ENCODE measurements around the gene BRD3OS.

BRD3OS gene

DNA sequence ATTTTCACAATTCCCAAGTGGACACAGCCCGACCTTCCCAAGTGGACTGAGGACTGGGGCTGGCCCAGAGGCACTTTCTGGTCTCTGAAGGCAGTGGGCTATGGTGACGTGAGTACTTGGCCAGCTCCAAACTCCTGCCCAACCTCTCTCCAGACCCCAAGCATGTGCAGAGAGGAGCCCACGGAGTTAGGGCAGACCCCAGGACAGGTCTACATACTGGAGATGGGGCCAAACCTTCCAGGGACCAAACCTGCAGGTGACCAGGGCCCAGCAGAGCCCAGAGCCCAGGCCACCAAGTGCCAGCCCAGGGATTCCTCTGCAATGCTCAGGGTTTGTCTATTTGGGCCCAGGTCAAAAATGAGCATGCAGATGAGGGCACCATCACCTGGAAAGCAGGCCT is 27.2 kb downstream of the BRD3OS start:
- DNase-seq (ENCODE audit: low read depth in 2 of 2), result no peak

DNA sequence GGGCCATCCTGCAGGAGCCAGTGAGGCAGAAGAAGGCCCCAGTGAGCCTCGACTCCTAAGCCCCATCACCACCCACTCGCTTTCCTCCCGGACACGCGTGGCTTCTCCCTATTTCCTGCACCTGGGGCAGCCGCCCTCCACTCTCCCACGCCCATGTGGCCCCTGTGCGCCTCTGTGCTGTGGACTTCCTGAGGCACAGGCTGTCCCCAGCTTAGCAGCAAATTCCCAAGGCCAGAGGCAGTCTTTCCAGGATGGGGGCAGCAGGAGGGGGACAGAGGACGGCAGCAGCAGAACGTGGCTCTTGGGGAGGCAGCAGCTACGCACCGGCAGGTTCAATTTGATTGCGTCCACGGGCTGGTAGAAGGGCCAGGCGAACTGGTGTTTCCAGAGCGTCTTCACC is 27.7 kb downstream of the BRD3OS start:
- DNase-seq (ENCODE audit: low read depth in 2 of 2), result no peak

DNA sequence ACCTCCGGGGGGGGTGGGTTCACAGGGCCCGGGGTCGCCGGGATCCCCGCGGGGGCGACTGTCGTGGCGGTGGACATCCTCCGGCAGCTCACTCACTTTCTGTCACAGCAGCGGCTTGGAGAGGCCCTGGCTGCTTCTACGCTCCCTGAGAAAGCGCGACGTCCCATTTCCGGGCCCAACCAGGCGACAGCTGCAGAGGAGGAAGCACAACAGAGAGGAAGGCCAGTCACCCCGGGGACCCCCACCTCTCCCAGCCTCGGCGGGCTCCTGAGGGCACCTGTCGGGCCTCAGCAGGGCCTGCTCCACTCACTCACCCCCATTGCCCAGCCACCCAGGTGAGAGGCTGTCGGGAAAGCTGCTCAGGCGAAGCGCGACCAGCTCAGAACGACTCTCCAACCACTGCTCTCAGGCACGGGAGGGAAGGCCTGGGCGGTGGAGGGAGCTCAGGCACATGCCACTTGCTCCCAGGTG is 28.2 kb downstream of the BRD3OS start:
- DNase-seq (ENCODE audit: low read depth in 2 of 2), result no peak

DNA sequence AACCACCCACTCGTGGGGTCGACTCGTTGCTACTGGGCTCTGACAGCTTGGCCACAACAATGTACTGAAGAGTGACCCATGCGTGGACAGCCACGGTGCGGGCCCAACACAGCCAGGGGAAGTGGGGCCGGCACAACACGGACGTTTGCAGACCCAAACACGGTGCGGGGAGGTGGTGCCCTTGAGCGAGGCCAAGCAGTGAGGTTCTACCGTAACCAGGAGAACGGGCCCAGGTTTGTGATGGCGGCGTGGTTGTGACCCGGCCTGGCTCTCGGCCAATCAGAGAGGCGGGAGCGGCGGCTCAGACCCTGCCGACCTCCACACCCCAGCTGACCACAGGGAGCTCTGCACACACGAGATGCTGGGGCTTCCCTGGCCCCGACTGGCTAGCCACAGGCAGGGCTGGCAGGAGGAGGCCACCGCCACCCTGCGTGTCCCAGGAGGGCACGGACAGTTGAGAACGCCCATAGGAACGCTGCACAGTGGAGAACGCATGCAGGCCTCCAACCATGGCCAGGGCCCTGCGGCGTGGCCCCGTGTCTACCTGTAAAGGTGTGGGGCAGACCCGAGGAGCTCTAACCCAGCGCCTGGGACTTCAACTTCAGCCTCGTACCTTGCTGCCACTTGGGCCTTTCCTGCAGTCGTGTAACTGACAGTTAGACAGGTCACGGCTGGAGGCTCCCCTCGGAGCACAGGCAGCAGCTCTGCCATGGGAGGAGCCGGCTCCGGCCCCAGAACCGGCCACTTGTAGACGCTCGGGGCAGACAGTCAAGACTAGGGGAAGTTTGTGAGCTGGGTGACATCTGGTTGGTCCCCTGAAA is 28.9 kb downstream of the BRD3OS start:
- DNase-seq (ENCODE audit: low read depth in 2 of 2), result no peak

DNA sequence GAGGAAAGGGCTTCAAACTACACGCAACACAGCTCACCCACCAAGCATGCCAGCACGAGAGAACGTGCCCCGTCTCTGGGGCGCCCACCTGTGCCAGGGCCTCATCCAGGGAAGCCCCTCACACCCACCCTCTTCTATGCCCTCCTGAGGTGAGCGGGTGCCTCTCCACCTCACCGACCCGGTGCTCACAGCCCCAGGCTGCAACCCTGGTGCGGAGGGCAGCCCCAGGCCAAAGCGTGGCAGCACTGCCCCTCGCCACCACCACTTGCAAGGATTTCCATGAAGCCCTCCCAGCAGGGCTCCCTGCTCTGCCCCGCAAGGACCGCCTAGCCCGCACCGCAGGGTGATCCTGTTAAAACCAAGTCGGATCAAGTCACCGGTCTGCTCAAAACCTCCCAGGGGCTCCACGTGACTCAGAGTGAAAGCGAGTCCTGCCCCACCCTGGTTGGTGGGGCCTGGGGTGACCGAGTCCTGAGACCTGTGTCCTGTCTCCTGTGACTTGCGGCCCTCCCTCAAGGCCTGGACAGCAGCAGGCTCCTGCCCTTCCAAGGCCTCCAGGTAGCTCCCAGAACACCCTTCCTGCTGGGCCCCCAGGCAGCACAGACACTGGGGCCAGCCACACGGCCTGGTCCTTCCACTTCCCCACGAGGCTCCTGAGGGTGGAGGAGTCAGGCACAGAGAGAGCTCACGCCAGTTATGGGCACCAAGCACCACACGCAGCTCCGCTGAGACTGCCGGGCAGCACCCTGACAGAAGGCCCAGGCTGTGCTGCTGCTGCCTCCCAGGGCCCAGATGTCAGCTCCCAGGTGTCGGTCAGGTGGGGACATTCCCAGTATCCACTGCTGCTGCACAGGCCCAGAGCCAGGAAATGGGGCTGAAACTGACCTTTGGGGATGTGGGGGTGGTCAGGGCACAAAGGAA is 29.9 kb downstream of the BRD3OS start:
- DNase-seq (ENCODE audit: low read depth in 2 of 2), result no peak

DNA sequence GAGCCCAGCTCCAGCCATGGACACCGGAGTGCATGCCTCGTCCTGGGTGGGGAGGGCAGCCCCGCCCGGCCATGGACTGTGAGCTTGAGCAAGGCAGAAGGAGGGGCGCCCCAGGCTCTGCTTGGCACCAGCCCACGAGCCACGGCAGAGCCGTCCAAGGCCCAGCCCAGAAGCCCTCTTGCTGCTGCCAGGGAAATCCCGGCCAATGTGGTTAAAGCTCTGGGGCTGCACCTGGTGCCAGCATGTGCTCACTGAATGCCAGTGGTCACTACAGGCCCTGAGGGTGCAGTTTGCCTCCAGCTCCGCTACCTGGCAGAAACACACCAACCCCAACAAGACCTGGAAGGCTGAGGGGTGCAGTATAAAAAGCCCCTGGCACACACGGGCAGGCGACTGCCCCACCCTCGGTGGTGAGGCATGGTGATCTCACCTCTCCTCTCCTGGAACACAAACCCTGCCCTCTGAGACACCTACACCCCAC is 30.7 kb downstream of the BRD3OS start:
- DNase-seq (ENCODE audit: low read depth in 2 of 2), result no peak

DNA sequence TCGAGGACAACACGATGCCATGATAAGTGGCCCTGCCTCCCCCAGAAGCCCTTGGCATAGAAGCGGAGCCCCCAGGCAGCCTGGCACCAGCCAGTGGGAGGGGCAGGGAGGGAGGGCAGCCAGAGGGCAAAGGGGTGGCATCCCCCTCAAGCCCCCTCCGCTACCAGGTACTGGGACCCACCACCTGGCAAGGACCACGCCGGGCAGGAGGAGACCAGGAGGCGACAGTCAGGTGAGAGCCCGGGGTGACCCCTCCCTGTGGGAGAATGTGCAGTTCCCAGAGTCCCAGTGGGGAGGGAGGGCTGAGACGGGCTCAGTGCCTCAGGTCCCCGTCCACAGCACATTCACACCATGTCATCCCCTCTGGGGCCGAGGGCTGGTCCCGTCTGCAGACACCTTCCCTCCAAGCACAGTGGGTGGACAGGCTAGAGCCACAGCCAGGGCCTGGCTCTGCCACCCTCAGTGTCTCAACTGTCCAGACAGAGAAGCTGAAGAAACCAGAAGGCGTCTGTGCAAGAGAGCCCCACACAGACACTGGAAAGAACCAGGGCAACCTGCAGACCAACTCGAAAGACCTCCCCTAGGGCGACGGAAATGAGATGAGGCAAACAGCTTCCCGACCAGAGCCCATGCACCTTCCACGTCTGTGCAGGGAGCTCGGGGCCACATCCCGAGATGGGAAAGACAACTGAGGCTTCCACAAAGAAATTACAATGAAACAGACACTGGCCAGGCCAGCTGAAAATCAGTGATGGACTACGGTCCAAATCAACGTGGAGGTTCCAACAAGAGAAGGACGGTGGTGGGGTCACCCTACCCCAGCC is 31.4 kb downstream of the BRD3OS start:
- no peak for DNase-seq (ENCODE audit: low read depth in 2 of 2)

DNA sequence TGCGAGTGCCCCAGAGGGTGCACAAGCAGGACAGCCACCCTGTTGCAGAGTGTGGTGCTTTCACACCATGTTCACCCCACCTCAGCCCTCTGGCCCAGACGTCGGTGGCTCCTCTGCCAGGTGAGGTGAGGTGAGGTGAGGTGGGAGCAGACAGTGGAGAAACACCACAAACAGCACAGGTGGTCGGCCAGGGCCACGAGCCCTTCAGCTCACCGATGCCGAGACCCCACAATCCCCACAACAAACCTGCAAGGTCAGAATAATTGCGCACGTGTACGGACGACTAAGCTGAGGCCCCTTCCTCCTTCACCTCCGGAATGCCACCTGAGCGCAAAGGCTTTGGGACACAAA is 32.0 kb downstream of the BRD3OS start:
- no peak for DNase-seq (ENCODE audit: low read depth in 2 of 2)

DNA sequence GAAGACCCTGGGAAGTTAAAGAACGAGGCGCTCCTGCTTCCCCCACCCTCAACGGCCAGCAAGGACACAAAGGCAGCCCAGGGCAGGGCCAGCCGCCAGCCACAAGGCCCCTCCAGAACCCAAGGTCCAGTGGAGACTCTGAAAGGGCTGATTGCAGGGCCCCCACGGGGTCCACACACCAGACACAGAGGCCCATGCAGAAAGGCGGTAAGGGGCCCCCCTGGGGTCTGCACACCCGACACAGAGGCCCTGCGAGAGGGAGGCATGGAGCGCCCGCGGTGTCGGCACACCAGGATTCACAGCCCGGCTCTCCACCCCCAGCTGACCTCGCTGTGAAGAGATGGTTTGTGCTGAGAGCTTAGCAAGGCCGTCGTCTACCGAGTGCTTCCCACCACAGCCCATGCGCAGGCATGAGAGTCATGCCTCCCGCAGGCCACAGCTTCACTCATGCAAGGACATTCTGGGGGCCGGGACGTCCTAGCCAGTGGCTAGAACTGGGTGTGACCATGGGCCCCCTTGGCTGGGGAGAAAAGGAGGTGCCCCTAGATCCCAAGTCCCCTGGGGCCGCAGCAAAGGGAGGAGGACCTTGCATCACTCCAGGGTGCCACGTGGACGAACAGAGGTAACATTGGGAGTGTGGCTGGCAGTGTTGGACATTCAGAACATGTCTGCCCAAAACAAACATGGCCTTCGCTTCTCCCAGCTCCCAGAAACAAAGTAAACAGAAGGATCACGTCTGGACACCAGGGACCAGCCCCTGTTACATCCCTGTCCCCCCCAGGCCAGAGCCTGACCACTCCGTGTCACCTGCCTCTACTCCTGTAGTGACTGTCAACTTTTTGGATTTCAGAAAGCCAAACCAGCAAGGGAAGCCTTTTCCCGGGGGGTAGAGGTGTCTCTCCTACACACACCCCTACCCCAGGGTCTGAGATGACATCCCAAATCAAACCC is 32.7 kb downstream of the BRD3OS start:
- DNase-seq (ENCODE audit: low read depth in 2 of 2), result no peak

DNA sequence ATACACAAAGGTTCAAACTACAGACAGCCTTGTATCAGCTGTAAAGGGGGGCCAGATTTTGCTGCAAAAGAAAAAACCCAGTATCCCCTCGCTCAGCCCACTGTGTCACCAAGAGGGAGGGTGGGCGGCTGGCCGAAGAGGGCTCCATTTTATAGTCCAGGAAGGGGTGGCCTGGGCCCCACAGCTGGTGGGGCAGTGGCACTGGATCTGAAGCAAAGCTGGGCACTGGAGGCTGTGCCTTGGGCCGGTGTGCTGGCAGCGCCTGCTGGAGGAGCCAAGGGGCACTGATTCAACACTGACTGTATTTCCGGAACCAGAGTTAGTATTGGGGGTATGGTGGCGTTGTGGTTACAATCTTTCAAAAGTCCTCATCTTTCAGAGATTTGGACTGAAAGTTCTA is 33.4 kb downstream of the BRD3OS start:
- DNase-seq (ENCODE audit: low read depth in 2 of 2), result no peak

DNA sequence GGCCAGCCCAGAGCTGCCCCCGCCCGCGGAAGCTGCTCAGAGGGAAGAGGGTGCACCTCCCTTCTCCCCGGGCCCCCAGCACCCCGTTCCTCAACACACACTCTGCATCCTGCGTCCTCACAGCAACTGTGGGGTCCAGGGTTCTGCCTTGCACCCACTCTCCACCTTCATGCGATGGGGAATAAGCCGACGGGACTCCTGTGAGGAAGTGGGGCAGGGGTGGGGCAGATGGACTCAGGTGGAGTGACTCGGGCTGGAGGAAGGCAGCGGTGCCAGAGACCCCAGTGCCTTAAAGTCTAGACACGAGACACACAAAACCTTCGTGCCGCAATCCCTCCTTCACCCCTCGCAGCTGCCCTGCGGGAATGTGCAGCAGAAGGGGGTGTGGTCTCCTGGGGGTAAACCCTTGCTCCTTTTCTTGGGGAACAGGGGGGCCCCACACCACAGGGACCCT is 33.9 kb downstream of the BRD3OS start:
- no peak for DNase-seq (ENCODE audit: low read depth in 2 of 2)

DNA sequence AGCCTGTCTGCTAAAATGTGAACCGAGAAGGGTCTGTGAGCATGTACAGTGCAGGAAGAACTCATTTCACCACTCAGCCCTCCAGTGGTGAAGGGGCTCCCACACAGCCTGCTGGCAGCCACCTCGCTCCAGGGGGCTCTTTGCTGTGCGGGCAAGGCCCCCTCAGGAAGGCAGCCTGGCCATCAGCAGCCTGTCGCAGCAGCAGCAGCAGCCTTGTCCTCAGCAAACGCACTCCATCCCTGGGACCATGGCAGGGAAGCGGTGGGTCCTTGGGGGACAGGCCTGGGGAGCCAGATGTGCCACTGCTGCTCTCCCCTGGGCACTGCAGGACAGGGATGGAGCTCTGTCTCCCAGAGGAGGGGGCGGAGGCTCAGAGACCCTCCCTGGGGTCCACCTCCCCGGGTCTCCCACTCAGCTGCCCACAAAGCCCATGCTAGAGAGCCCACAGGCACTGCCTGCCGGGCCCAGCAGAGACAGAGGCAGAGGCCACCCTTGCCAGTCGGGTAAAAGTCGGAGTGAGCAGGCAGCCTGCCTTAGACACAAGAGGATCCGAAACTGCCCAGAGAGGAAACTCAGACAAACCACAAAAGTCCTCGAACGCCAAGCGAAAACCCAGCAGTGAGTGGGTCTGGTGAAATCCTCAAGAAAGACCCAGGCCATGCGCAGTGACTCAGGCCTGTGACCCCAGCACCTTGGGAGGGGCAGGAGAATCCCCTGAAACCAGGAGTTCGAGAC is 34.5 kb downstream of the BRD3OS start:
- no peak for DNase-seq (ENCODE audit: low read depth in 2 of 2)

DNA sequence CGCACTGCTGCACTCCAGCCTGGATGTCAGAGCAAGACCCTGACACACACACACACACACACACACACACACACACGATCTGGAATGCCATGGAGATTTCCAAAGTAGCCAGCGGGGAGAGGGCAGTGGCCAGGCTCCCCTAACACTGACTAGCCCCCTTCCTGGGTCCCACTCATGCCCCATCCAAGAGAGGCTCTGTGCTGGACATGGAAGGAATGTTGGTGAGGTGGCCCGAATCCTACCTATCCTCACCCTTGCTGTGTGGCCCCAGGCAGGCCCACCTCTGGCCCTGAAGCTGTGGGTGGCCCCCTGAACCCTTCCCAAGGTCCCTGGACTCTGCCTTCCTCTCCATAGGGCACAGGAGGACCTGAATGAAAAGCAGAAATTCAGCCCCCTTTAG is 35.3 kb downstream of the BRD3OS start:
- no peak for DNase-seq (ENCODE audit: low read depth in 2 of 2)

DNA sequence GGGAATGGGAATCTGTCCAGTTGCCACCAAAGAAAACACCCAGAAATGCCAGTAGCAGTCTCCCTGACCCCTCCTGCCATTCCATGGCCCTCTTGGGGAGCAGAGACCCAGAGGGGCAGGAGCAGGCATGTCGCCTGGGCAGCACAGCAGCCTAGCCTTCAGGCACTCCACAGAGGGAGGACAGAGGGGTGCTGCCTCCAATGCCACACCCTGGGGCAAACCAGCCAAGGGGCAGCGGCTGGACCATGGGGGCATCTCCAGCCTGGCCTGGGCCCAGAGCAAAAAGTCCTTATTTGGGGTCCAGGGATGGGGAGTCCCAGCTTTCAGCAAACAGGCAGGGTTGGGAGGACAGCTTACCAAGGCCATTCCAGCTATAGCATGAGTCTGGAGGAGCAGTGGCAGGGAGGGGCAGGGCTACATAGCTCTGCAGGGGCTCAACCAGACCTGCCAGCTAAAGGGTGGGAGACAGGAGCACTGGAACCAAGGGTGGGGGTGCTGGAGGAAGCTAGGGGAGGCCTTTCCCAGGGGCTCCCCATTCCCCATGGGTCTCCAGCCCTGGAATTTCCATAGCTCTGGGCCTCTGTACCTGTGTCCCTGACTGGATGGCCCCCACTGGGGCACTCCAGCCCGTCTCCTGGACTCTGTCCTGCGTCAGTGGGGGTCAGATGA is 35.9 kb downstream of the BRD3OS start:
- no peak for DNase-seq (ENCODE audit: low read depth in 2 of 2)

DNA sequence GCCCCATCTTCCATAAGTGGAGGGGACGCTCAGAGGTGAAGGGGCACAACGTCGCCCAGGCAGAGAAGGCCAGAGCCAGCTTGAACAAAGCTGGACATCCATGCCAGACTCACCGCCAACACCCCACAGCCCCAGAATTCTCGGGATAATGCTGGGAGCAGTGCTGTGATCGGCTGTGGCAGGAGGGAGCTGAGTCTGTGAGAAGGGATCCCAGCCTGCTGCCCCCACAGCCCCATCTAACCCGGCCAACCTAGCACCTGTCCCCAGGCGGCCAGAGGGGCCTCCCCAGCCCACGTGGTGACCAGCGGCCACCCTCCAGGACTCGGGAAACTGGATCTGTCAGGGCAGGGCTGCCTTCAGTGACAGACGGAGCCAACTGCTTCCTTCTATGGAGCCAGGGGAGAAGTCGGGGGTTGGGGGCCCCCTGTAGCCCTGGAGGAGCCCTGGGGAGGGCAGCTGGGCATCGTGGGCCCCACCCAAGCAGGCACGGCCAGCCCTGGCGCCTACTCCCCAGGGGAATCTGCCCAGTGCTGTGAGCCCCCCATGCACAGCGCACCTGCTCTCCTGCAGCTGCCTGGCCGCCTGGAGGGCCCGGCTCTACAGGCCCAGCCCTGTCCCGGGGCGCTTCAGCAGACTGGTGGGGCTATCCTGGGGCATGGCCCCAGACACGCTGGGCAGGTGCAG is 36.5 kb downstream of the BRD3OS start:
- DNase-seq (ENCODE audit: low read depth in 2 of 2), result no peak

DNA sequence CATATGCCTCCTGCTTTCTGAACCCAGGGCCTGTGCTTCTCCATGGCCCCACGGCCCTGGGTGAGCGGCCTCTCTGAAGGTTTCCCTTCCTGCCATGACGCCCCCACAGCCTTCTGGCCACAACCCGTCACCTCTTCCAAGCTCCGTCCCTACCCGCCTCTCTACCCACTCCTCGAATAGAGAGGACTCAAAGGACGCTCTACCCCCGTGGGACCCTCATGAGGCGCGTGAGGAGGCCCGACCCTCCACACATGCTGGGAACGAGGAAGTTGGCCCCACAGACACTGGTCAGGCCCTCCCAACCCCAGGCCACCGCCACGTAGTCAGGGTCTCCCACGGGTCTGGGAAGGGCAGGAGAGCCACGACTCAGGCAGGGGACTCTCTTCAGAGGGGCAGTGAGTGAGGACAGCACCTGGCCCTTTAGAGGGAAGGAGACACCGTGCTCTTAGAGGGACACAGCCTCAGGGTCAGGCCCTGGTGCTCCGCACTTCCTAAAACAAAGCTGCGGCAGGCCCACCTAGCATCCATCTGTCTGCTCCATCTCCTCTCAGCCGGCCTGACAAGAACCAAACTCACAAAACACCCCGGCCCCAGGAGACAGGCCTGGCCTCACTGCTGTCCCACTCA is 37.3 kb downstream of the BRD3OS start:
- DNase-seq (ENCODE audit: low read depth in 2 of 2), result no peak

DNA sequence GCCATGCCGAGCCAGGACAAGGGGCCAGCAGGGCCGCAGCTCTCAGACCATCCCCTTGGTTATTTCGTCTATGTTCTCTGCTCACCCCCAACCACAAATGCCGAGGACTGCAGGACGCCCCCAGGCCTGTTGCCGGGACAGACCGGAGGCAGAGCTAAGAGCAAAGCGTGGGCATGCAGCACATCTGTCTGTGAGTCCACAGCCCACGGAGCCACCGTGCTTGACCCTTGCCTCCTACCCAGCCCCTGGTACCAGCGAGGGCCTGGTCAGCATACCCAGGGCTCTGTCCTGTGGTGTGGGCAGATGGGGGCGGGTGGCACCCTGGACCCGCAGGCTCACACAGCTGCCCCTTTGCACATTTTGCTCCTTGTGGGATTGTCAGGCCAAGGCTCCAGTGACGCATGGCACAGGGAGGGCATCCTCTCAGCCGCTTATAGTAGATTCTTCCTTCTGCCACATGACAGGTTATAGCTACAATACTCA is 37.8 kb downstream of the BRD3OS start:
- no peak for DNase-seq (ENCODE audit: low read depth in 2 of 2)
